Right atrium auricular region (tissue), 2 donors: ENCODE measurements around the gene CD101. TPM values are rescaled to one million over a fixed set of nuclear protein-coding genes. Genes with fewer than 3 reads are reported as not detected.

ENCODE experiments used
- DNase-seq: peaks from one replicate; pipeline ENCODE4 v3.0.0-alpha.2; 2019; ENCODE audit warnings: low spot score
- H3K27ac ChIP-seq, 2 donors: fragments of 200-600 bp; sonication (generic); 1 replicate in 1 of 2; 2 replicates in 1 of 2; pipeline ENCODE4 v1.5.1; 2016 to 2019
- H3K27me3 ChIP-seq, 2 donors: fragments of 200-600 bp; sonication (generic); one replicate each; pipeline versions ENCODE4 v1.5.1 to v1.6.0; 2017 to 2019
- H3K36me3 ChIP-seq: fragments of 200-600 bp; sonication (generic); one replicate; pipeline ENCODE4 v1.5.1; 2016
- H3K4me1 ChIP-seq, 2 donors: fragments of 200-600 bp; sonication (generic); one replicate each; pipeline versions ENCODE4 v1.5.1 to v1.6.0; 2017 to 2019
- H3K4me3 ChIP-seq, 2 donors: fragments of 200-600 bp; sonication (generic); 1 replicate in 1 of 2; 2 replicates in 1 of 2; pipeline ENCODE4 v1.5.1; 2017 to 2019; ENCODE audit warnings: mild to moderate bottlenecking in 1 of 2, moderate library complexity in 1 of 2
- H3K9me3 ChIP-seq, 2 donors: fragments of 200-600 bp; sonication (generic); one replicate each; pipeline ENCODE4 v1.5.1; 2019
- CTCF ChIP-seq, 2 donors: fragments of 200-600 bp; sonication (generic); IDR thresholded peaks; one replicate each; pipeline ENCODE4 v1.5.1; 2019; ENCODE audit warnings: antibody characterized with exemption in 2 of 2
- total RNA-seq, 2 donors: library from RNA; depleted of rRNA; stranded (reverse); fragments of >200 nt; gene quantifications; one replicate each; pipeline ENCODE4 v1.1.0, GENCODE V29; 2016

The CD101 gene
- total RNA-seq, 2 donors from 2014 or later: 0.11 to 1.3 TPM

- no peak for TF ChIP-seq CTCF (IDR thresholded peaks at IDR 0.05)
- no peaks in the 10 kb centered on the region for H3K27me3 ChIP-seq
- no peaks in the 10 kb centered on the region for H3K4me1 ChIP-seq
- DNase-seq: no peak
- no peak overlapping the region for H3K4me3 ChIP-seq
- peaks cover 0 to 5% of the 10 kb centered on the region in 2 donors for H3K9me3 ChIP-seq
- H3K27ac ChIP-seq: no peak overlapping the region
- H3K36me3 ChIP-seq: no peaks in the 10 kb centered on the region
Observed at GRCh38 chr1:117047271-117047670, 45.7 kb downstream of the CD101 start.

- Histone ChIP-seq H3K9me3 (no peaks in the 10 kb centered on the region), H3K4me3 (no peak overlapping the region), H3K27ac (no peak overlapping the region), H3K27me3 (no peaks in the 10 kb centered on the region), H3K36me3 (no peaks in the 10 kb centered on the region), H3K4me1 (no peaks in the 10 kb centered on the region)
- DNase-seq: no peak
- TF ChIP-seq CTCF (IDR thresholded peaks at IDR 0.05): no peak
Observed at GRCh38 chr1:117049857-117050256, 48.3 kb downstream of the CD101 start.

- DNase-seq: no peak
- no peak overlapping the region for H3K4me3 ChIP-seq
Observed at GRCh38 chr1:117051224-117052064, 49.9 kb downstream of the CD101 start.

GRCh38 chr1:117054068-117054467 is 52.5 kb downstream of the CD101 start:
- no peak overlapping the region for H3K27ac ChIP-seq

More at GRCh38 chr1:117051224-117052064, 49.9 kb downstream of the CD101 start:
- TF ChIP-seq CTCF (IDR thresholded peaks at IDR 0.05): no peak
- Histone ChIP-seq H3K4me1 (no peaks in the 10 kb centered on the region), H3K9me3 (no peaks in the 10 kb centered on the region), H3K27ac (no peak overlapping the region), H3K27me3 (no peaks in the 10 kb centered on the region), H3K36me3 (no peaks in the 10 kb centered on the region)

GRCh38 chr1:117058810-117059209 is 57.2 kb downstream of the CD101 start:
- no peaks in the 10 kb centered on the region for H3K9me3 ChIP-seq
- no peak overlapping the region for H3K4me3 ChIP-seq
- DNase-seq: no peak
- H3K27ac ChIP-seq: no peak overlapping the region
- H3K36me3 ChIP-seq: no peaks in the 10 kb centered on the region
- no peak for TF ChIP-seq CTCF (IDR thresholded peaks at IDR 0.05)
- H3K27me3 ChIP-seq: no peaks in the 10 kb centered on the region
- H3K4me1 ChIP-seq: peaks cover 0 to 14% of the 10 kb centered on the region in 2 donors

More at GRCh38 chr1:117054068-117054467, 52.5 kb downstream of the CD101 start:
- Histone ChIP-seq H3K4me1 (peaks cover 0 to 2% of the 10 kb centered on the region in 2 donors), H3K36me3 (no peaks in the 10 kb centered on the region), H3K4me3 (no peak overlapping the region), H3K27me3 (no peaks in the 10 kb centered on the region), H3K9me3 (no peaks in the 10 kb centered on the region)
- no peak for TF ChIP-seq CTCF (IDR thresholded peaks at IDR 0.05)
- no peak for DNase-seq
